ENCODE data around the gene FBXW7.

The FBXW7 gene

DNA sequence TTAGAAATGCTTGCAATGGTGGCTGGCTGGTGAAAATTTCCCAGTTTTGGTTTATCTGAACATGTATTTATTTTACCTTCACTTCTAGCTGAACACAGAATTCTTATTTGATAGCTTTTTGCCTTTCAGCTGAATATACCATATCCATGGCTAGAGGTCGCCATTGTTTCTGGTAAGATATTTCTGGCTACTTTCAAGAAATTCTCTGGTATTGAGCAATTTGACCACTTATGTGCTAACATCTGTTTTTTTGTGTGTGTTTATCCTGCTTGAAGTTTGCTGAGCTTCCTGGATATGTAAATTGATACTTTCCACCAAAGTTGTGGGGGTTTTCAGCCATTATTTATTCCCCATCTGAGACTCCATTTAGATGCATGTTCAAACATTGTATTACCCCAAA lies 75.4 kb downstream of the FBXW7 start:
- Histone ChIP-seq H3K9me3 (ENCODE audit: control insufficient read depth, low read length) (no peaks in the 10 kb centered on the region), H3K27ac (ENCODE audit: insufficient read depth, low read depth, low read length, poor library complexity, severe bottlenecking) (no peak overlapping the region), H3K4me1 (ENCODE audit: control insufficient read depth, insufficient read depth, low read length) (no peaks in the 10 kb centered on the region), H3K27me3 (ENCODE audit: control insufficient read depth, insufficient read depth, low read length, poor library complexity, severe bottlenecking) (no peaks in the 10 kb centered on the region), H3K4me3 (ENCODE audit: insufficient read depth, low read depth, low read length) (no peak overlapping the region), H3K36me3 (ENCODE audit: control insufficient read depth, insufficient read depth, low read length) (no peaks in the 10 kb centered on the region)
- 86 to 100% methylated on average over 1 of the region's 1 CpG for WGBS, 2 experiments

DNA sequence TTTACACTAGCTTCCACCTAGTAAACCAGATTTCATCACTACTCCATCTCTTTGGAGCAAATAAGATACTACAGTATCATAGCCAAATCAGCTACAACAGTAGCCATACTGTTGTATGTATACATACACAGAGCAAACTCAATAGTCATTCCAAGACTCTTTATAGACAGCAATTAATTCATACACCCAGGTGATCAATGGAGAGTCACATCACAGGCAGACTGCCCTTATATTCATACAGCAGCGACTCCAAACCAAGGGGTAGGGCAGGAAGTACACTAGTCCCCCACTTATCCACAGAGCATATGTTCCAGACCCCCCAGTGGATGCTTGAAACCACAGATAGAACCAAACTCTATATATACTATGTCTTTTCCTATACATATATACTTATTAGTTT lies 76.6 kb downstream of the FBXW7 start:
- Histone ChIP-seq H3K27ac (ENCODE audit: insufficient read depth, low read depth, low read length, poor library complexity, severe bottlenecking) (no peak overlapping the region), H3K27me3 (ENCODE audit: control insufficient read depth, insufficient read depth, low read length, poor library complexity, severe bottlenecking) (no peaks in the 10 kb centered on the region), H3K4me3 (ENCODE audit: insufficient read depth, low read depth, low read length) (no peak overlapping the region), H3K36me3 (ENCODE audit: control insufficient read depth, insufficient read depth, low read length) (no peaks in the 10 kb centered on the region), H3K9me3 (ENCODE audit: control insufficient read depth, low read length) (no peaks in the 10 kb centered on the region), H3K4me1 (ENCODE audit: control insufficient read depth, insufficient read depth, low read length) (no peaks in the 10 kb centered on the region)
- WGBS, 2 experiments, result 97 to 100% methylated on average over 1 of the region's 1 CpG

DNA sequence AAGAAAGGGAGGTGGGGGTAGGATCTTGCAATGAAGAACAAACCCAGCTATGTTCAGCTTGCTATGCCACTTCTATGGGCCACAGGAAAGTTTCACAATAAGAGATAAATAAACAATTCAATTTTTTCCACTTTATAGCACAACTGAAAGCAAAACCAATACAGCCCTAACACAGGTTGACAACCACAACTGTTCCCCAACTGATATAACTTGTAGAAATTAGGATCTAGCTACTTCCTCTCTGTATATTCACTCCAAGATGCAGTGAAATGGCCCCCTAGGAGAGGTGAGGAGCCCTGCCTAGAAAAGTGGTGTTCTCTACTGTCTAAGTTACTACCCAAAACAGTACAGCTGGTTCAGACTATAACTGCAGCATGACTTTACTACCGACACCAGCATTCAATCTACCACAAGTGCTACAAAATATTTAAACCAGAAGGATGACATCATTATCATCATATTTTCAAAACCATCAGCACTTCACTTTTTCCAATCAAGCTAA lies 77.0 kb downstream of the FBXW7 start:
- whole genome bisulfite sequencing, 2 experiments, result 87 to 99% methylated on average over 1 of the region's 1 CpG
- Histone ChIP-seq H3K27me3 (ENCODE audit: control insufficient read depth, insufficient read depth, low read length, poor library complexity, severe bottlenecking) (no peaks in the 10 kb centered on the region), H3K9me3 (ENCODE audit: control insufficient read depth, low read length) (no peaks in the 10 kb centered on the region)

DNA sequence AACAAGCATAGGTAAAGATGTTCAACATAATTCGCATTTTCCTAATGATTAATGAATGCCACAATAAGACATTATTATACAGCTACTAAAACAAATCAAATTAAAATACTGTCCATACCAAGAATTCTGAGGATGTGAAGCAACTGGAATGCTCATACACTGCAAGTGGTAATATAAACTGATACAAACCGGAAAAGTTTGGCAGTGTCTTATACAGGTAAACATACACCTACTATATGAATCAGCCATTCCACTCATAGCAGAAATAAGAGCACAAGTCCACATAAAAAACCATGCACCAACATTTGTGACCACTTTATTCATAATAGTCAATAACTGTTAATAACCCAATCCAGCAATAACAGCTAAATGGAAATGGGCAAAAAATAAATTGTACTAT lies 79.3 kb downstream of the FBXW7 start:
- Histone ChIP-seq H3K4me3 (ENCODE audit: insufficient read depth, low read depth, low read length) (no peak overlapping the region), H3K4me1 (ENCODE audit: control insufficient read depth, insufficient read depth, low read length) (no peaks in the 10 kb centered on the region), H3K27me3 (ENCODE audit: control insufficient read depth, insufficient read depth, low read length, poor library complexity, severe bottlenecking) (no peaks in the 10 kb centered on the region), H3K27ac (ENCODE audit: insufficient read depth, low read depth, low read length, poor library complexity, severe bottlenecking) (no peak overlapping the region), H3K9me3 (ENCODE audit: control insufficient read depth, low read length) (no peaks in the 10 kb centered on the region), H3K36me3 (ENCODE audit: control insufficient read depth, insufficient read depth, low read length) (no peaks in the 10 kb centered on the region)
- 89 to 100% methylated on average over 2 of the region's 2 CpGs for WGBS, 2 experiments

More for the DNA sequence above, 77.0 kb downstream of the FBXW7 start:
- Histone ChIP-seq H3K27ac (ENCODE audit: insufficient read depth, low read depth, low read length, poor library complexity, severe bottlenecking) (no peak overlapping the region), H3K4me1 (ENCODE audit: control insufficient read depth, insufficient read depth, low read length) (no peaks in the 10 kb centered on the region), H3K36me3 (ENCODE audit: control insufficient read depth, insufficient read depth, low read length) (no peaks in the 10 kb centered on the region), H3K4me3 (ENCODE audit: insufficient read depth, low read depth, low read length) (no peak overlapping the region)

GRCh38 chr4:152455311-152455710 lies 80.6 kb downstream of the FBXW7 start:
- WGBS, 2 experiments, result 95 to 98% methylated on average over 1 to 2 of the region's 2 CpGs
- Histone ChIP-seq H3K27me3 (ENCODE audit: control insufficient read depth, insufficient read depth, low read length, poor library complexity, severe bottlenecking) (no peaks in the 10 kb centered on the region), H3K4me1 (ENCODE audit: control insufficient read depth, insufficient read depth, low read length) (no peaks in the 10 kb centered on the region), H3K27ac (ENCODE audit: insufficient read depth, low read depth, low read length, poor library complexity, severe bottlenecking) (no peak overlapping the region), H3K36me3 (ENCODE audit: control insufficient read depth, insufficient read depth, low read length) (no peaks in the 10 kb centered on the region), H3K4me3 (ENCODE audit: insufficient read depth, low read depth, low read length) (no peak overlapping the region), H3K9me3 (ENCODE audit: control insufficient read depth, low read length) (no peaks in the 10 kb centered on the region)

DNA sequence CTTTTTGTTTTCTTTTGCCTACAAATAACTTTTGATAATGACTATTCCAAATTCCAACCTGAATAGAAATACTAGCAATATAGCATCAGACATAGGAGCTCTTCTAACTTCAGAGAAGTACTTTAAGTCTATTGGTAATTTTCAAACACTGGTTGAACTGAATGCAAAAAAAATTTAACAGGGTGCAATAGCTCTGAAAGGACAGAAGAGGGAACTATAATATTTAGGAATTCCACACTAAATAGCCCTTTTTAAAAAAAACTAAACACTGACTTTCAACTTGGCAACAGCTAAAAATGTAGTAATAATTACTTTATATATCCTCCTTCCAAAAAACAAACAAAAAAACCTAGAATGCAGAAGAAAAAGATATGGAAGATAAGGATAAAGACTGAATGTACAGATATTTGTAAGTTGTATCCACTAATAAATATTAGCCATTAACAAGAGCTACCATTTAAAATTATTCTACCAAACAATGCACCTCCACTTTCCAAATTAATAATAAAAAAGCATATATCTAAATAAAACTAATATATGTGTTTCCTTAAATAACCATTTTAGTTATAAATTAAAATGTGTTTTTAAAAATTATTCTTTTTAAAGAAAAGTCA lies 81.4 kb downstream of the FBXW7 start:
- H3K27ac ChIP-seq (ENCODE audit: insufficient read depth, low read depth, low read length, poor library complexity, severe bottlenecking), result no peak overlapping the region
- H3K36me3 ChIP-seq (ENCODE audit: control insufficient read depth, insufficient read depth, low read length), result no peaks in the 10 kb centered on the region
- no peaks in the 10 kb centered on the region for H3K27me3 ChIP-seq (ENCODE audit: control insufficient read depth, insufficient read depth, low read length, poor library complexity, severe bottlenecking)
- no peaks in the 10 kb centered on the region for H3K9me3 ChIP-seq (ENCODE audit: control insufficient read depth, low read length)
- H3K4me1 ChIP-seq (ENCODE audit: control insufficient read depth, insufficient read depth, low read length), result no peaks in the 10 kb centered on the region
- H3K4me3 ChIP-seq (ENCODE audit: insufficient read depth, low read depth, low read length), result no peak overlapping the region

DNA sequence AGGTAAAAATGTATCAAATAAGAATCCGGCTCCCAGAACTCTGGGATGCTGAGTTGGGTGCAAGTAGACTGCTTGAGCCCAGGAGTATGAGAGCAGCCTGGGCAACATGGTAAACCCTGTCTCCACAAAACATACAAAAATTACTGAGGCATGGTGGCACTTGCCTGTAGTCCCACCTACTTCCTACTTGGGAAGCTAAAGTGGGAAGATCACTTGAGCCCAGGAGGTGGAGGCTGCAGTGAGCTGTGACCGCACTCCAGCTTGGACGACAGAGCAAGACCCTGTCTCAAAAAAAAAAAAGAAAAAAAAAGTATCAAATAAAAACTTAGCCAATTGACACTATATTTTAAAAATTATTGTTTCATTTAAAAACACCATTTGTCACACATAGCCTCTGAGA lies 84.4 kb downstream of the FBXW7 start:
- no peaks in the 10 kb centered on the region for H3K4me1 ChIP-seq (ENCODE audit: control insufficient read depth, insufficient read depth, low read length)
- H3K4me3 ChIP-seq (ENCODE audit: insufficient read depth, low read depth, low read length), result no peak overlapping the region
- no peaks in the 10 kb centered on the region for H3K27me3 ChIP-seq (ENCODE audit: control insufficient read depth, insufficient read depth, low read length, poor library complexity, severe bottlenecking)
- H3K9me3 ChIP-seq (ENCODE audit: control insufficient read depth, low read length), result no peaks in the 10 kb centered on the region
- H3K36me3 ChIP-seq (ENCODE audit: control insufficient read depth, insufficient read depth, low read length), result no peaks in the 10 kb centered on the region
- no peak overlapping the region for H3K27ac ChIP-seq (ENCODE audit: insufficient read depth, low read depth, low read length, poor library complexity, severe bottlenecking)
- WGBS, 2 experiments, result 80 to 100% methylated on average over 1 to 3 of the region's 3 CpGs

- Histone ChIP-seq H3K27me3 (ENCODE audit: control insufficient read depth, insufficient read depth, low read length, poor library complexity, severe bottlenecking) (no peaks in the 10 kb centered on the region), H3K4me3 (ENCODE audit: insufficient read depth, low read depth, low read length) (no peak overlapping the region), H3K27ac (ENCODE audit: insufficient read depth, low read depth, low read length, poor library complexity, severe bottlenecking) (no peak overlapping the region), H3K4me1 (ENCODE audit: control insufficient read depth, insufficient read depth, low read length) (no peaks in the 10 kb centered on the region), H3K9me3 (ENCODE audit: control insufficient read depth, low read length) (no peaks in the 10 kb centered on the region), H3K36me3 (ENCODE audit: control insufficient read depth, insufficient read depth, low read length) (no peaks in the 10 kb centered on the region)
- 85 to 86% methylated on average over 3 of the region's 3 CpGs for WGBS, 2 experiments
These were observed 87.0 kb downstream of the FBXW7 start for GRCh38 chr4:152448854-152449253.

- Histone ChIP-seq H3K36me3 (ENCODE audit: control insufficient read depth, insufficient read depth, low read length) (no peaks in the 10 kb centered on the region), H3K27me3 (ENCODE audit: control insufficient read depth, insufficient read depth, low read length, poor library complexity, severe bottlenecking) (no peaks in the 10 kb centered on the region), H3K9me3 (ENCODE audit: control insufficient read depth, low read length) (no peaks in the 10 kb centered on the region), H3K27ac (ENCODE audit: insufficient read depth, low read depth, low read length, poor library complexity, severe bottlenecking) (no peak overlapping the region), H3K4me3 (ENCODE audit: insufficient read depth, low read depth, low read length) (no peak overlapping the region), H3K4me1 (ENCODE audit: control insufficient read depth, insufficient read depth, low read length) (no peaks in the 10 kb centered on the region)
- 90 to 93% methylated on average over 6 of the region's 6 CpGs for WGBS, 2 experiments
These were observed 87.7 kb downstream of the FBXW7 start for GRCh38 chr4:152448038-152448707.

DNA sequence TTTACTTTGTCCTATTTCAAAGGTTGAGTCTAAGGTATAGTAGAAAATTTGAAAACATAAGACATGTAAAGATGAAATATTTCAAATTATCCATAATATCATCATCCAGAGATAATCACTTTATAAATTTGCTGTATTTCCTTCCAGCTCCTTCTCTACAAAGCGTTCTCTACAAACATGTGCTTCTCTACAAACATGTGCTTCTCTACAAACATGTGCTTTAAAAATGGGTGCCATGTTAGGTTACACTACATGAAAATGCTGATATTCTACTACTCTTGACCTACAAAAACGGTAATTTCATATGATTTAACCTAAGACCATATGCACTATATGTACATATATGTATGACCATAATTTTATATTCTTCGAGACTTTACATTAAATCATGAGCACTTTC lies 92.0 kb downstream of the FBXW7 start:
- no peaks in the 10 kb centered on the region for H3K27me3 ChIP-seq (ENCODE audit: control insufficient read depth, insufficient read depth, low read length, poor library complexity, severe bottlenecking)
- H3K4me1 ChIP-seq (ENCODE audit: control insufficient read depth, insufficient read depth, low read length), result no peaks in the 10 kb centered on the region
- no peaks in the 10 kb centered on the region for H3K9me3 ChIP-seq (ENCODE audit: control insufficient read depth, low read length)
- H3K36me3 ChIP-seq (ENCODE audit: control insufficient read depth, insufficient read depth, low read length), result no peaks in the 10 kb centered on the region
- 93 to 97% methylated on average over 1 to 2 of the region's 3 CpGs for WGBS, 2 experiments
- H3K27ac ChIP-seq (ENCODE audit: insufficient read depth, low read depth, low read length, poor library complexity, severe bottlenecking), result no peak overlapping the region
- no peak overlapping the region for H3K4me3 ChIP-seq (ENCODE audit: insufficient read depth, low read depth, low read length)
